SK-N-SH (cell line): Measurements from ENCODE around the gene LIMS3. TPM values are rescaled to one million over a fixed set of nuclear protein-coding genes. Genes with fewer than 3 reads are reported as not detected.
"Not testable (repeated sequence)": the region's sequence is repeated elsewhere in the genome, so short reads cannot be mapped to it uniquely, and the experiment has no call there.

Experiments used
- CTCF ChIA-PET: fragments of 300-600, 350-600 bp; formaldehyde crosslinking; extraction: SDS; loops from one replicate; lab custom pipeline; 2021; lab: Yijun Ruan, JAX
- POLR2A ChIA-PET: fragments of 350-600 bp; sonication (Branson Sonifier 250); formaldehyde crosslinking; extraction: SDS; loops from one replicate; lab custom pipeline; 2020; ENCODE audit warnings: antibody characterized with exemption, inconsistent platforms; lab: Yijun Ruan, JAX
- DNase-seq: peaks from one replicate; pipeline ENCODE4 v3.0.0; 2012
- H2AFZ ChIP-seq: fragments of 200-600 bp; sonication (generic); 2 replicates; pipeline ENCODE4 v1.8.1; 2016; ENCODE audit warnings: antibody characterized with exemption, mild to moderate bottlenecking, low read depth
- H3F3A ChIP-seq: fragments of 200-600 bp; sonication (generic); replicated peaks from 2 replicates; pipeline ENCODE3; 2016; ENCODE audit warnings: antibody characterized with exemption, mild to moderate bottlenecking; ENCODE audit not compliant: insufficient read depth
- H3K27ac ChIP-seq, 2 experiments: fragments of 200-500 bp in 1 of 2; fragments of 200-600 bp in 1 of 2; sonication (Bioruptor generic) in 1 of 2; sonication (generic), shearing (Covaris generic) in 1 of 2; 2 replicates each; pipeline versions ENCODE4 v1.5.1 to v1.6.1; 2014 to 2016; ENCODE audit warnings: low read depth in 2 of 2, inconsistent platforms in 1 of 2, low read length in 1 of 2, mild to moderate bottlenecking in 1 of 2, mixed read lengths in 1 of 2
- H3K27me3 ChIP-seq: fragments of 200-600 bp; sonication (generic), shearing (Covaris generic); 2 replicates; pipeline ENCODE4 v1.6.1; 2016; ENCODE audit warnings: mixed run types; ENCODE audit not compliant: insufficient read depth
- H3K36me3 ChIP-seq, 2 experiments: fragments of 200-500 bp in 1 of 2; fragments of 200-600 bp in 1 of 2; sonication (Bioruptor generic) in 1 of 2; sonication (generic) in 1 of 2; replicated peaks in 1 of 2; 2 replicates each; pipeline versions ENCODE3 to v1.5.1; 2014 to 2016; ENCODE audit warnings: low read length in 1 of 2, mild to moderate bottlenecking in 1 of 2; ENCODE audit not compliant: insufficient read depth in 2 of 2, control insufficient read depth in 1 of 2
- H3K4me1 ChIP-seq, 2 experiments: fragments of 200-500 bp in 1 of 2; fragments of 200-600 bp in 1 of 2; sonication (Bioruptor generic) in 1 of 2; sonication (generic), shearing (Covaris generic) in 1 of 2; 2 replicates each; pipeline versions ENCODE4 v1.5.1 to v1.6.1; 2014 to 2016; ENCODE audit warnings: low read depth in 1 of 2, low read length in 1 of 2, mixed run types in 1 of 2; ENCODE audit not compliant: insufficient read depth in 2 of 2, control insufficient read depth in 1 of 2
- H3K4me2 ChIP-seq: fragments of 200-600 bp; sonication (generic), shearing (Covaris generic); 2 replicates; pipeline ENCODE4 v1.6.1; 2017; ENCODE audit warnings: mixed run types
- H3K4me3 ChIP-seq, 2 experiments: fragments of 200-500 bp in 1 of 2; fragments of 200-600 bp in 1 of 2; sonication (Bioruptor generic) in 1 of 2; sonication (generic), shearing (Covaris generic) in 1 of 2; 2 replicates each; pipeline versions ENCODE4 v1.5.1 to v1.8.1; 2014 to 2016; ENCODE audit warnings: low read depth in 2 of 2, inconsistent platforms in 1 of 2, low read length in 1 of 2, mild to moderate bottlenecking in 1 of 2, mixed read lengths in 1 of 2, moderate library complexity in 1 of 2
- H3K79me2 ChIP-seq: fragments of 200-600 bp; sonication (generic); 2 replicates; pipeline ENCODE4 v1.8.1; 2017; ENCODE audit warnings: mild to moderate bottlenecking; ENCODE audit not compliant: insufficient read depth
- H3K9ac ChIP-seq: fragments of 200-600 bp; sonication (generic); 2 replicates; pipeline ENCODE4 v1.6.1; 2017; ENCODE audit warnings: mixed run types
- H3K9me2 ChIP-seq: fragments of 200-600 bp; sonication (generic); 2 replicates; pipeline ENCODE4 v1.6.1; 2017; ENCODE audit warnings: mixed run types
- H3K9me3 ChIP-seq: fragments of 200-600 bp; sonication (generic); 2 replicates; pipeline ENCODE4 v1.6.1; 2017; ENCODE audit warnings: mixed run types, mild to moderate bottlenecking, moderate library complexity
- H4K20me1 ChIP-seq: fragments of 200-600 bp; sonication (generic); 2 replicates; pipeline ENCODE4 v1.6.1; 2017; ENCODE audit warnings: mild to moderate bottlenecking, mixed run types; ENCODE audit not compliant: insufficient read depth
- WGBS: methylation state at CpG from one replicate; pipeline ENCODE4 v1.1.6; 2017; ENCODE audit warnings: low lambda C conversion rate; 5-methylcytosine and 5-hydroxymethylcytosine counted together
- polyA plus RNA-seq, 3 experiments: library from polyadenylated mRNA; depleted of rRNA; stranded (reverse); fragments of >200 nt; gene quantifications; 2 replicates each; pipeline ENCODE4 v1.2.3, GENCODE V29; 2012

LIMS3 gene
- polyA plus RNA-seq, 1 of the 3 experiments (the other 2 are of a cell fraction) = 1.4 TPM

DNA sequence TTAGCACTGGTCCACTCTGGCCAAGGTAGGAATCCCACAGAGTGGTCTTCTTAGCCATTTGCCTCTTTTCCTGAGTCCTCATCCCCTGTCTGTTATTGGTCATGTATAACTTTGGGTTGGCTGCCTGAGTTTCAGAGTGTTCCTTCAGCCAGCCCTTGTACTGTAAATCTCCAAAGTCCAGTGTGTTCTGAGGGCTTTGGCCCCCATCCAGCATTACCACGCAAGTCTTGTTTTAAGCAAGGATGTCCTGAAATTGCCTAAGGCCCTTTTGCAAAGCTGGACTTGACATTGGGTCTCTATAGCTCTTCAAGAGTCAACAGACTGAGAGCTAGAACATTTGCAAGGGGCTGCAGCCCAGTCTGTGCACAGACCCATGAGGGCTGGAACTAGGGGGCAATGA is 68.4 kb downstream of the LIMS3 start:
- H3K9me3 ChIP-seq, H3K4me2 ChIP-seq, H3K4me3 ChIP-seq, POLR2A ChIA-PET, H2AFZ ChIP-seq, H3K36me3 ChIP-seq, H3K9ac ChIP-seq, CTCF ChIA-PET, H4K20me1 ChIP-seq, H3K27me3 ChIP-seq, H3K9me2 ChIP-seq, H3K27ac ChIP-seq, H3F3A ChIP-seq, DNase-seq, H3K79me2 ChIP-seq, H3K4me1 ChIP-seq: not testable (repeated sequence)
- no CpG with 5 or more reads among the region's 1 CpG for WGBS

DNA sequence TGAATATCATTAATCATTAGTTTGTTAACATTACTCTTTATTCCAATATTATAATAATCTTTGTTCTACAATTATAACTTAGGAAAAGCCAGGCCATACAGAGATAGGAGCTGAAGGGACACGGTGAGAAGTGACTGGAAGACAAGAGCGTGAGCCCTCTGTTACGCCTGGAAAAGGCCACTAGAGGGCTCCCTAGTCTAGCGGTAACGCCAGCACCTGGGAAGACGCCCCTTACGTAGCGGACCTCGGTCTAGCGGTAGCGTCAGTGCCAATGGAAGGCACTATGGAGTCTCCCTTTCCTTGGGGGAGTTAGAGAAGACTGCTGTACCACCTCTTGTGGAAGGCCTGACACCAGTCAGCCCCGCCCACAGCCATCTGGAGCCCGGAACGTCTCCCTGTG is 71.4 kb downstream of the LIMS3 start:
- H3K27me3 ChIP-seq, H3K36me3 ChIP-seq, POLR2A ChIA-PET, H3F3A ChIP-seq, H3K4me1 ChIP-seq, H3K4me2 ChIP-seq, H3K9me2 ChIP-seq, H3K27ac ChIP-seq, CTCF ChIA-PET, H3K4me3 ChIP-seq, H3K79me2 ChIP-seq, H4K20me1 ChIP-seq, H2AFZ ChIP-seq, H3K9me3 ChIP-seq, H3K9ac ChIP-seq, DNase-seq: not testable (repeated sequence)
- WGBS = no CpG with 5 or more reads among the region's 14 CpGs

DNA sequence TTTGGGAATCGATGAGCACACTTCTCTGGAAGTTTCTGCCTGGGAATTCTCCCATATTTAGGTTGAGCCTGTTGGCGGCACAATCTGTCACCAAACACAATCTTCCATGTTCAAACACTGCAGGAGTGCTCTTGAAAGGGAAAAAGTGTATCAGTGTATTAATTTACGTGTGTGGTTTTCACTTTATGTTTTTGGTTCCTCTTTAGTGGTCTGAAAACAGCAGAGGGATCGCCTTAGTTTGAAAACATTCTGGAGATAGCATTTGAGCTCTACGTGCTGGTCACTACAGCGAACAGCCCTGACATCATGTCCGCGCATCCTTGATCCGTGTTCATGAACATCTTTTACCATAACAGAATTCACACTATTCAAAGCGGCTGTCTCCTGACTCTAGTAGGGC is 73.2 kb downstream of the LIMS3 start:
- H3K79me2 ChIP-seq, H3K4me2 ChIP-seq, H3K9me3 ChIP-seq, H2AFZ ChIP-seq, H4K20me1 ChIP-seq, H3K27me3 ChIP-seq, H3K4me3 ChIP-seq, H3K9ac ChIP-seq, DNase-seq, H3F3A ChIP-seq, H3K9me2 ChIP-seq, H3K4me1 ChIP-seq, H3K36me3 ChIP-seq, CTCF ChIA-PET, H3K27ac ChIP-seq, POLR2A ChIA-PET: not testable (repeated sequence)
- WGBS = no CpG with 5 or more reads among the region's 10 CpGs

Other genes starting within 250 kb of the LIMS3 start
- 7.7 and 9.4 TPM in 2 replicates for gene RGPD5, start 104.4 kb upstream of the LIMS3 start, polyA plus RNA-seq (2012; rRNA removed)
- gene MALL, start 217.1 kb downstream of the LIMS3 start, polyA plus RNA-seq (2012; rRNA removed) = 1.7 and 5.2 TPM in 2 replicates